ENCODE data around the gene ASB5.

GRCh38 chr4:176270669-176271068, 1.6 kb upstream of the ASB5 start:
- TF ChIP-seq EZH2phosphoT487 (IDR thresholded peaks at IDR 0.05) (no peak), CTCF (IDR thresholded peaks at IDR 0.05) (no peak)
